ENCODE measurements around the gene LRIG1. TPM values are rescaled to one million over a fixed set of nuclear protein-coding genes. Genes with fewer than 3 reads are reported as not detected.

The LRIG1 gene
- total RNA-seq, 6 donors from 2014 or later, result 45.2 to 119 (median 81.9) TPM

DNA sequence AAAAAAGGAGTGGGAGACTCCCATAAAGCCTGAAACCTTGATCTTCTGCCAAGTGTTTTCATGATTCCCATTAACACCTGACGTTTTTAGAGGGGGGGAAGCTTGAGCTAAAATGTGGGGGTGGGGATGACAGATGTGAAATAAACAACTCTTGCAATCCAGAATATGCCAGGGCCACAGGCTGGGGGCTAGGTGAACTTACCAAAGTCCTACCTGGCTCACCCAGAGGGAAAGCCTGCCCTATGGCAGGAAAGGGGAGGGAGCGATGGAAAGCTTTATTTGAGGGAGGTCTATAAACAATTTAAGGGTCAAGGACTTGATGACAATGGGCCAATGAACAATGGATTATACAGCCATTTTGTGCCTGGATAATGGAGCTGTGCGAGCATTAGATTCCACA is 108.3 kb downstream of the LRIG1 start:
- Histone ChIP-seq H3K27ac (no peak overlapping the region), H3K9me3 (no peaks in the 10 kb centered on the region), H3K4me1 (peaks cover 0 to 5% (median 0%) of the 10 kb centered on the region in 4 donors), H3K36me3 (peaks cover 8 to 56% (median 26%) of the 10 kb centered on the region in 4 donors), H3K4me3 (no peak overlapping the region), H3K27me3 (no peaks in the 10 kb centered on the region)
- 78 to 86% methylated on average over 3 of the region's 3 CpGs for WGBS, 2 donors
- TF ChIP-seq EP300 (IDR thresholded peaks at IDR 0.05), result no peak
- no peak for TF ChIP-seq POLR2A (IDR thresholded peaks at IDR 0.05)
- TF ChIP-seq, protein P1, sequence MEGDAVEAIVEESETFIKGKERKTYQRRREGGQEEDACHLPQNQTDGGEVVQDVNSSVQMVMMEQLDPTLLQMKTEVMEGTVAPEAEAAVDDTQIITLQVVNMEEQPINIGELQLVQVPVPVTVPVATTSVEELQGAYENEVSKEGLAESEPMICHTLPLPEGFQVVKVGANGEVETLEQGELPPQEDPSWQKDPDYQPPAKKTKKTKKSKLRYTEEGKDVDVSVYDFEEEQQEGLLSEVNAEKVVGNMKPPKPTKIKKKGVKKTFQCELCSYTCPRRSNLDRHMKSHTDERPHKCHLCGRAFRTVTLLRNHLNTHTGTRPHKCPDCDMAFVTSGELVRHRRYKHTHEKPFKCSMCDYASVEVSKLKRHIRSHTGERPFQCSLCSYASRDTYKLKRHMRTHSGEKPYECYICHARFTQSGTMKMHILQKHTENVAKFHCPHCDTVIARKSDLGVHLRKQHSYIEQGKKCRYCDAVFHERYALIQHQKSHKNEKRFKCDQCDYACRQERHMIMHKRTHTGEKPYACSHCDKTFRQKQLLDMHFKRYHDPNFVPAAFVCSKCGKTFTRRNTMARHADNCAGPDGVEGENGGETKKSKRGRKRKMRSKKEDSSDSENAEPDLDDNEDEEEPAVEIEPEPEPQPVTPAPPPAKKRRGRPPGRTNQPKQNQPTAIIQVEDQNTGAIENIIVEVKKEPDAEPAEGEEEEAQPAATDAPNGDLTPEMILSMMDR (IDR thresholded peaks at IDR 0.05), result no peak
- no peak for TF ChIP-seq POLR2AphosphoS5 (IDR thresholded peaks at IDR 0.05)
- ATAC-seq (ENCODE audit: low FRiP score in 2 of 2) (no peak), DNase-seq (no peak)

DNA sequence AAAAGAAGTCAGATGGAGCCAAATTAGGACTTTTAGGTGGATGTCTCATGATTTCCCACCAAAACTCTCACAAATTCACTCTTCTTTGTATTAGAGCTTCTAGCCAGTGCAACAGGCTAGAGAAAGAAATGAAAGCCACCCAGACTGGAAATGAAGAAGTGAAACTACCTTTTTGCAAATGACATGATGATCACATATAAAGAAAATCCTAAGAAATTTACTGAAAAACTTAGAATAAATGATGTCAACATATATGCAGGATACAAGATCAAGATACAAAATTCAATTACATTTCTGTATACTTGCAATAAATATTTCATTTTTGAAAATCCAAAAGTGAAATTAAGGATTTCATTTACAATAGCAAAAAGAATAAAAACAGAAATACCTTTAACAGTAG is 110.8 kb downstream of the LRIG1 start:
- Histone ChIP-seq H3K4me1 (peaks cover 0 to 5% (median 0%) of the 10 kb centered on the region in 4 donors), H3K27ac (no peak overlapping the region), H3K36me3 (peaks cover 10 to 50% (median 22%) of the 10 kb centered on the region in 4 donors), H3K4me3 (no peak overlapping the region), H3K27me3 (no peaks in the 10 kb centered on the region), H3K9me3 (no peaks in the 10 kb centered on the region)
- DNase-seq (no peak), ATAC-seq (ENCODE audit: low FRiP score in 2 of 2) (no peak)
- TF ChIP-seq EP300 (IDR thresholded peaks at IDR 0.05) (no peak), POLR2AphosphoS5 (IDR thresholded peaks at IDR 0.05) (no peak), POLR2A (IDR thresholded peaks at IDR 0.05) (no peak)
- TF ChIP-seq, protein P1 (IDR thresholded peaks at IDR 0.05), result no peak

DNA sequence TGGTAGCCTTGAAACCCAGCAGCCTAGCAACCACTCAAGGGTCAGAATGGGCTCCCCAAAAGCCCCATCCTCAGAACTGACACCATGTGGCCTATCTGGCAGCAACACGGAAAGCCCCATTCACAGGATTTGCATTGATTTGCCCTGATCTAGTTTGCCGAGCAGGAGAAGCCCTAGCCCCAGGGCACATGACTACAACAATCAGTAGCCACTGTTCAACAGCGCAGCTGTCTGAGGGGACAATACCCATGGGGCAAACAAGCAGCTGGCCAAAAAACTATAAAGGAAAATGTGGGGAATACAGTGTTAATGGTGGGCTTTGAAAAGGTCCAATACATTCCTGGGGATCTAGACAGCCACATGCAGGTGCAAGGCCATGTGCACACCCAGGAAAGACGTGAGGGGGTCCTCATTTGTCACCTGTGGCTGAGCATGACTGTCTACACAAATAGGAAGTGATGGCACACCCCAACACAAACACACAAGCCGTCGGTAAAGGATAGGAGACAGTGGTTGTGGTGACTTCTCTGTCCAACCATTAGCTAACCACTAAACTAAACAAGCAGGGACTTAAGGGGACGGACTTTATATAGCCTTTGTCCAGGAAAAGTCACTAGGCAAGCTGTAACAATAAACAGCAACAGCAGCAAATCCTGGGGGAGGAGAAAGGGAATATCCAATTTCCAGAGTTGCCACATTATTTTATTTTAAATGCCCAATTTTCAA is 113.7 kb downstream of the LRIG1 start:
- Histone ChIP-seq H3K27ac (no peak overlapping the region), H3K4me3 (no peak overlapping the region), H3K36me3 (peaks cover 21 to 55% (median 45%) of the 10 kb centered on the region in 4 donors), H3K9me3 (no peaks in the 10 kb centered on the region), H3K27me3 (no peaks in the 10 kb centered on the region), H3K4me1 (no peaks in the 10 kb centered on the region)
- WGBS, 2 donors, result 89 to 93% methylated on average over 7 of the region's 7 CpGs
- ATAC-seq (ENCODE audit: low FRiP score in 2 of 2), result no peak
- DNase-seq, result no peak
- TF ChIP-seq, protein P1 (IDR thresholded peaks at IDR 0.05), result no peak
- no peak for TF ChIP-seq POLR2AphosphoS5 (IDR thresholded peaks at IDR 0.05)
- TF ChIP-seq POLR2A (IDR thresholded peaks at IDR 0.05), result no peak
- no peak for TF ChIP-seq EP300 (IDR thresholded peaks at IDR 0.05)

DNA sequence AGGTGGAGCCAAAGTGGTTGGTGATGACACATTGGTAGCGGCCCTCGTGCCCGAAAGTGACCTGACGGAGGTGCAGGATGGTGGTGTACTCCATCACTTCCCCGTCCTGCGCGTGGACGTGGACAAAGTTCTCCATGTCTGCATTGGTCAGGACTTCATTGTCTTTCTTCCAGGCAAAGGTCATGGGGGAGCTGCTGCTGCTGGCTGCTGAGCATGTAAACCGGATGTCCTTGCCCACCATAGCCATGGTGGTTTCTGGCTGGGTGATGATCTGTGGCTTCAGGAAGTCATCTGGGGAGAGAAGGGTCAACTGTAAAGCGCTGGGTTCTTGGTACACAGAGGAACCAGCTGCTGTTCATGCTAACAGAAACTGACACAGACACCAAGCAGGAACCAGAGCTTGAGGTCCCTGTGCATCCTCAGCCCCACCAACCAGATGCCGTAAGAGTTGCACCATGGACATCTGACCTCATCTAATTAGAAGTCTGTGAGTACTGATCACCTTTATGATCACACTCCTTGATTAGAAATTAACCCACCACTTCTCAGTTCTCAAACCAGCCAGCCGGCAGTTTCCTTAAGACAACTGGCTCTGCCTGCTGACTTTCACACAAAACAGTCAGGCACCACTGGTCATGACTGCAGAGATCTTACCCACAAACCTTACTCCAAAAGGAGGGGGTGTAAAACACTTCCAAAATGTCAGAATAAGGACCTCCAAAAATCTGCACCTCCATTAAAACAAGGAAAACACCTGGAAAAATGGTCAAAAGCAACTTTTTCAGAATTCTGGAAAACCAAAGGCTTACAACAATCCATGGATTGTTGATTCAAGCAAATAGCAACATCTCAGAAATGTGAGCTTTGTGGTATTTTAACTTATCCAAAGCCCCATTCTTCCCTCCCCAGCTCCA is 114.6 kb downstream of the LRIG1 start:
- H3K4me3 ChIP-seq, result no peak overlapping the region
- no peak overlapping the region for H3K27ac ChIP-seq
- no peaks in the 10 kb centered on the region for H3K27me3 ChIP-seq
- ATAC-seq (ENCODE audit: low FRiP score in 2 of 2) (no peak), DNase-seq (no peak)
- H3K4me1 ChIP-seq, result no peaks in the 10 kb centered on the region
- H3K36me3 ChIP-seq, result peaks cover 26 to 58% (median 53%) of the 10 kb centered on the region in 4 donors
- TF ChIP-seq POLR2AphosphoS5 (IDR thresholded peaks at IDR 0.05), result no peak
- no peak for TF ChIP-seq EP300 (IDR thresholded peaks at IDR 0.05)
- no peak for TF ChIP-seq POLR2A (IDR thresholded peaks at IDR 0.05)
- TF ChIP-seq, protein P1 (IDR thresholded peaks at IDR 0.05), result no peak
- no peaks in the 10 kb centered on the region for H3K9me3 ChIP-seq
- WGBS, 2 donors, result 93 to 95% methylated on average over 3 to 12 of the region's 12 CpGs

All from upper lobe of left lung (tissue), 6 donors.